OCI-LY7 (cell line): Measurements from ENCODE around the gene DENND1B. TPM values are rescaled to one million over a fixed set of nuclear protein-coding genes. Genes with fewer than 3 reads are reported as not detected.

ENCODE experiments used
- BruUV-seq: library from RNA; stranded (reverse); fragments of 400-500 nt; replicated peaks from 2 replicates; lab custom pipeline; 2021; lab: Mats Ljungman, UMichigan
- CTCF ChIA-PET: fragments of 300-600 bp; sonication (Branson Sonifier 250); formaldehyde crosslinking; loops from one replicate; lab custom pipeline; 2022; ENCODE audit warnings: antibody characterized with exemption; ENCODE audit not compliant: unreplicated experiment; lab: Charles Lee
- POLR2A ChIA-PET: fragments of 300-600 bp; sonication (Branson Sonifier 250); formaldehyde crosslinking; loops from one replicate; lab custom pipeline; 2022; ENCODE audit warnings: antibody characterized with exemption; lab: Charles Lee
- DNase-seq: peaks from one replicate; pipeline ENCODE4 v3.0.0-alpha.2; 2015; ENCODE audit warnings: low spot score
- H2AFZ ChIP-seq: fragments of 200-600 bp; sonication (generic), shearing (Covaris generic); 2 replicates; pipeline ENCODE4 v1.6.1; 2014; ENCODE audit warnings: mild to moderate bottlenecking, antibody characterized with exemption, low read length, moderate library complexity
- H3K27ac ChIP-seq: fragments of 200-600 bp; sonication (generic); 2 replicates; pipeline ENCODE4 v1.5.1; 2014; ENCODE audit warnings: mixed run types, low read depth, mild to moderate bottlenecking, moderate library complexity, low read length, inconsistent platforms; ENCODE audit not compliant: poor library complexity, severe bottlenecking
- H3K36me3 ChIP-seq: fragments of 200-600 bp; sonication (generic); 2 replicates; pipeline ENCODE4 v1.6.1; 2014; ENCODE audit warnings: mild to moderate bottlenecking, antibody characterized with exemption, low read length, moderate library complexity, mixed read lengths; ENCODE audit not compliant: insufficient read depth
- H3K4me1 ChIP-seq: fragments of 200-600 bp; sonication (generic); 2 replicates; pipeline ENCODE4 v1.5.1; 2014; ENCODE audit warnings: mild to moderate bottlenecking, low read length; ENCODE audit not compliant: insufficient read depth, poor library complexity, severe bottlenecking
- H3K4me2 ChIP-seq: fragments of 200-600 bp; sonication (generic); 2 replicates; pipeline ENCODE4 v1.6.1; 2014; ENCODE audit warnings: mild to moderate bottlenecking, low read length
- H3K4me3 ChIP-seq: fragments of 200-600 bp; sonication (generic); 2 replicates; pipeline ENCODE4 v1.5.1; 2014; ENCODE audit warnings: mild to moderate bottlenecking, low read depth, low read length; ENCODE audit not compliant: poor library complexity, severe bottlenecking
- H3K79me2 ChIP-seq: fragments of 200-600 bp; sonication (generic); 2 replicates; pipeline ENCODE4 v1.6.1; 2016; ENCODE audit warnings: low read depth, mild to moderate bottlenecking, low read length, moderate library complexity, mixed read lengths; ENCODE audit not compliant: insufficient read depth
- H3K9me2 ChIP-seq: fragments of 200-600 bp; sonication (generic); 2 replicates; pipeline ENCODE4 v1.6.1; 2016; ENCODE audit warnings: mild to moderate bottlenecking, low read length, mixed read lengths; ENCODE audit not compliant: insufficient read depth
- H3K9me3 ChIP-seq: fragments of 200-600 bp; sonication (generic); 2 replicates; pipeline ENCODE4 v1.6.1; 2014; ENCODE audit warnings: mild to moderate bottlenecking, mixed run types, low read length, mixed read lengths
- H4K20me1 ChIP-seq: fragments of 200-600 bp; sonication (generic); 2 replicates; pipeline ENCODE4 v1.6.1; 2014; ENCODE audit warnings: mild to moderate bottlenecking, antibody characterized with exemption, low read length, moderate library complexity, mixed read lengths; ENCODE audit not compliant: insufficient read depth
- EZH2phosphoT487 ChIP-seq: fragments of 200-600 bp; sonication (generic); IDR thresholded peaks from 2 replicates; pipeline ENCODE4 v1.6.1; 2018; ENCODE audit warnings: low read depth, borderline replicate concordance, mild to moderate bottlenecking, mixed run types, antibody characterized with exemption, low read length, moderate library complexity, mixed read lengths
- intact Hi-C: fragments of 100-400 bp; cut with micrococcal nuclease; formaldehyde crosslinking; loops from one replicate; pipeline ENCODE4 v1.10.0; 2022; ENCODE audit not compliant: unreplicated experiment
- total RNA-seq, 2 experiments: library from RNA; depleted of rRNA in 1 of 2; stranded (reverse); fragments of >200 nt in 1 of 2; shearing (Covaris generic) in 1 of 2; gene quantifications; 2 replicates each; pipeline ENCODE4 v1.2.3, GENCODE V29; 2014 to 2022
- TF ChIP-seq, protein P1 (sequence below): fragments of 200-600 bp; sonication (generic); conservative IDR thresholded peaks from 2 replicates; pipeline ENCODE4 v1.5.1; 2014; ENCODE audit warnings: mild to moderate bottlenecking, antibody characterized with exemption, low read length, moderate library complexity, mixed read lengths

DENND1B gene
- total RNA-seq, 2 experiments from 2014 or later: 17.4 to 43.0 TPM

DNA sequence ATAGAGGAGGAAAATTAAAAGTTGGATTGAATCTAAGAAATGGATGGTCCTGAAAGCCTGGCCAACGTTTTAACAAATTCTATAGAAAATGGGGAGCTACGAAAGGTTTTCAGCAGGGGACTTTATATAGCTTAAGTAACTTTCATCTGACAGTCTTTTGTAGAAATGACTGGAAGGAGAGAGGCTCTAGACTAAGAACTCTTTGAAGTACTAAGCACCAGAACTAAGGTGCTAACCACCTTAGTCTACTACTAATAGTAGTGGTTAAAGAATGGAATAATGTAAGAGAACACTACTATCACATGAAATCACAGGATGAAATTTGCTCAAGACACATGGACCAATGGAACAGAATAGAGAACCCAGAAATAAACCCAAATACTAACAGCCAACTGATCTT lies 126.1 kb downstream of the DENND1B start:
- H3K4me2 ChIP-seq: no peak overlapping the region
- no peak overlapping the region for H2AFZ ChIP-seq
- H3K36me3 ChIP-seq: peaks cover 4% of the 10 kb centered on the region; the same call in 1 of the 2 replicates
- H3K27ac ChIP-seq: no peak overlapping the region
- TF ChIP-seq EZH2phosphoT487: no peak
- TF ChIP-seq, protein P1, sequence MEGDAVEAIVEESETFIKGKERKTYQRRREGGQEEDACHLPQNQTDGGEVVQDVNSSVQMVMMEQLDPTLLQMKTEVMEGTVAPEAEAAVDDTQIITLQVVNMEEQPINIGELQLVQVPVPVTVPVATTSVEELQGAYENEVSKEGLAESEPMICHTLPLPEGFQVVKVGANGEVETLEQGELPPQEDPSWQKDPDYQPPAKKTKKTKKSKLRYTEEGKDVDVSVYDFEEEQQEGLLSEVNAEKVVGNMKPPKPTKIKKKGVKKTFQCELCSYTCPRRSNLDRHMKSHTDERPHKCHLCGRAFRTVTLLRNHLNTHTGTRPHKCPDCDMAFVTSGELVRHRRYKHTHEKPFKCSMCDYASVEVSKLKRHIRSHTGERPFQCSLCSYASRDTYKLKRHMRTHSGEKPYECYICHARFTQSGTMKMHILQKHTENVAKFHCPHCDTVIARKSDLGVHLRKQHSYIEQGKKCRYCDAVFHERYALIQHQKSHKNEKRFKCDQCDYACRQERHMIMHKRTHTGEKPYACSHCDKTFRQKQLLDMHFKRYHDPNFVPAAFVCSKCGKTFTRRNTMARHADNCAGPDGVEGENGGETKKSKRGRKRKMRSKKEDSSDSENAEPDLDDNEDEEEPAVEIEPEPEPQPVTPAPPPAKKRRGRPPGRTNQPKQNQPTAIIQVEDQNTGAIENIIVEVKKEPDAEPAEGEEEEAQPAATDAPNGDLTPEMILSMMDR: no peak
- BruUV-seq: no TSS peak
- H4K20me1 ChIP-seq: no peaks in the 10 kb centered on the region
- ChIA-PET CTCF (no interaction called here), POLR2A (interaction anchor here (0.7 to 1.5 kb wide), 7 partner anchors 9 to 189 kb away, joined by 3 to 8 read pairs (median 4); no protein-coding TSS in a partner anchor)
- no peaks in the 10 kb centered on the region for H3K79me2 ChIP-seq
- intact Hi-C loops: no loop called here
- H3K9me2 ChIP-seq: no peaks in the 10 kb centered on the region
- H3K4me1 ChIP-seq: no peaks in the 10 kb centered on the region
- H3K9me3 ChIP-seq: no peaks in the 10 kb centered on the region
- no peak for DNase-seq
- H3K4me3 ChIP-seq: no peak overlapping the region

- intact Hi-C loops: loop anchor here (1.0 to 10.0 kb wide), 3 partner anchors 124 to 526 kb away; partner anchors contain the start of gene DENND1B
- Histone ChIP-seq H3K79me2 (no peaks in the 10 kb centered on the region), H2AFZ (peak overlapping the region; percentile 23; the same call in 1 of the 2 replicates), H4K20me1 (no peaks in the 10 kb centered on the region), H3K4me2 (peak overlapping the region; percentile 64), H3K9me2 (no peaks in the 10 kb centered on the region), H3K4me3 (peak overlapping the region; percentile 39), H3K9me3 (peaks cover 18% of the 10 kb centered on the region), H3K36me3 (peaks cover 49% of the 10 kb centered on the region), H3K4me1 (peaks cover 40% of the 10 kb centered on the region), H3K27ac (peak overlapping the region; percentile 92)
- TF ChIP-seq EZH2phosphoT487: no peak
- TF ChIP-seq, protein P1: no peak
- BruUV-seq: no TSS peak
- POLR2A ChIA-PET: interaction anchor here (0.8 to 1.6 kb wide), 10 partner anchors 11 to 503 kb away, joined by 3 to 11 read pairs (median 4); partner anchors contain the start of gene DENND1B
- peak; percentile 88 for DNase-seq
- CTCF ChIA-PET: no interaction called here
Observed at GRCh38 chr1:197638316-197638715, 137.0 kb downstream of the DENND1B start.

- peaks cover 53% of the 10 kb centered on the region for H3K36me3 ChIP-seq
- no TSS peak for BruUV-seq
- H3K9me3 ChIP-seq: peaks cover 24% of the 10 kb centered on the region
- peak overlapping the region; percentile 92 for H3K27ac ChIP-seq
- intact Hi-C loops: loop anchor here (10.0 kb wide), 1 partner anchor 527 kb away; no protein-coding TSS in a partner anchor
- POLR2A ChIA-PET: interaction anchor here (0.6 to 1.6 kb wide), 9 partner anchors 10 to 502 kb away, joined by 3 to 11 read pairs (median 3); partner anchors contain the start of gene DENND1B
- H2AFZ ChIP-seq: peak overlapping the region; percentile 23; the same call in 1 of the 2 replicates
- no peak for DNase-seq
- peak overlapping the region; percentile 39 for H3K4me3 ChIP-seq
- peaks cover 49% of the 10 kb centered on the region for H3K4me1 ChIP-seq
- H3K4me2 ChIP-seq: peak overlapping the region; percentile 64
- TF ChIP-seq EZH2phosphoT487: no peak
- TF ChIP-seq, protein P1: no peak
- H4K20me1 ChIP-seq: no peaks in the 10 kb centered on the region
- H3K79me2 ChIP-seq: no peaks in the 10 kb centered on the region
- H3K9me2 ChIP-seq: no peaks in the 10 kb centered on the region
- CTCF ChIA-PET: no interaction called here
Observed at GRCh38 chr1:197637406-197637805, 137.9 kb downstream of the DENND1B start.
